GM19324 (cell line): ENCODE results near the gene SEC22A.
"Not testable (repeated sequence)": the region's sequence is repeated elsewhere in the genome, so short reads cannot be mapped to it uniquely, and the experiment has no call there.

Experiments
- ATAC-seq: cut with Tn5 transposase; IDR thresholded peaks from one replicate; pipeline ENCODE4 v1.9.1; 2021; ENCODE audit warnings: mild to moderate bottlenecking, moderate library complexity; ENCODE audit not compliant: unreplicated experiment, low FRiP score

Gene SEC22A

GRCh38 chr3:123169930-123170329 is 31.8 kb upstream of the SEC22A start:
- no peak for ATAC-seq

- ATAC-seq, result no peak
Observed at GRCh38 chr3:123180791-123181190, 21.0 kb upstream of the SEC22A start.

- no peak for ATAC-seq
Observed at GRCh38 chr3:123186695-123187094, 15.0 kb upstream of the SEC22A start.

GRCh38 chr3:123188058-123188457 is 13.7 kb upstream of the SEC22A start:
- ATAC-seq, result no peak

- no peak for ATAC-seq
Observed at GRCh38 chr3:123193448-123194101, 8.2 kb upstream of the SEC22A start.

GRCh38 chr3:123194552-123194951 is 7.2 kb upstream of the SEC22A start:
- no peak for ATAC-seq

- no peak for ATAC-seq
Observed at GRCh38 chr3:123198372-123198771, 3.4 kb upstream of the SEC22A start.

- ATAC-seq, result no peak
Observed at GRCh38 chr3:123201223-123201556, 553 bp upstream of the SEC22A start.

- ATAC-seq, result no peak
Observed at GRCh38 chr3:123202451-123202850, 708 bp downstream of the SEC22A start.

GRCh38 chr3:123218990-123219389 is 17.2 kb downstream of the SEC22A start:
- no peak for ATAC-seq

- ATAC-seq, result not testable (repeated sequence)
Observed at GRCh38 chr3:123221369-123221768, 19.6 kb downstream of the SEC22A start.

GRCh38 chr3:123225016-123225415 is 23.3 kb downstream of the SEC22A start:
- no peak for ATAC-seq

GRCh38 chr3:123226549-123226948 is 24.8 kb downstream of the SEC22A start:
- no peak for ATAC-seq

GRCh38 chr3:123229145-123229544 is 27.4 kb downstream of the SEC22A start:
- ATAC-seq, result no peak

GRCh38 chr3:123236902-123237301 is 35.2 kb downstream of the SEC22A start:
- ATAC-seq, result no peak

- ATAC-seq, result not testable (repeated sequence)
Observed at GRCh38 chr3:123239186-123239585, 37.4 kb downstream of the SEC22A start.

- no peak for ATAC-seq
Observed at GRCh38 chr3:123239756-123240155, 38.0 kb downstream of the SEC22A start.

- no peak for ATAC-seq
Observed at GRCh38 chr3:123244128-123244527, 42.4 kb downstream of the SEC22A start.

GRCh38 chr3:123246866-123247265 is 45.1 kb downstream of the SEC22A start:
- ATAC-seq, result no peak

- ATAC-seq, result no peak
Observed at GRCh38 chr3:123256256-123256655, 54.5 kb downstream of the SEC22A start.

- no peak for ATAC-seq
Observed at GRCh38 chr3:123258359-123258758, 56.6 kb downstream of the SEC22A start.

GRCh38 chr3:123258811-123259420 is 57.2 kb downstream of the SEC22A start:
- no peak for ATAC-seq
